Islet of Langerhans (tissue), 1 donor: ENCODE measurements around the gene IL3.

Source experiments
- FAIRE-seq: peaks from one replicate; lab custom pipeline; 2011; peaks lifted over from hg19 to GRCh38; lab: Jason Lieb, UNC

IL3 gene

GRCh38 chr5:132060501-132061161 is at the start of gene IL3:
TSS of gene IL3 (plus strand) at chr5:132060655. CDS start at chr5:132060707, 52 bp downstream.
- FAIRE-seq = no peak

- no peak for FAIRE-seq
These were observed 49.4 kb upstream of the IL3 start for GRCh38 chr5:132010989-132011621.

- FAIRE-seq = no peak
These were observed 48.7 kb upstream of the IL3 start, which contains the start of gene ACSL6 for GRCh38 chr5:132011622-132012343. TSS of gene ACSL6 (minus strand) at chr5:132011658. CDS start at chr5:132011553, 105 bp downstream.

GRCh38 chr5:132012371-132013005 is 48.0 kb upstream of the IL3 start:
- no peak for FAIRE-seq

GRCh38 chr5:132013006-132013689 is 47.3 kb upstream of the IL3 start:
- FAIRE-seq = no peak

GRCh38 chr5:132013711-132014110 is 46.7 kb upstream of the IL3 start:
- no peak for FAIRE-seq

GRCh38 chr5:132016721-132017250 is 43.7 kb upstream of the IL3 start:
- FAIRE-seq = no peak

GRCh38 chr5:132017316-132017715 is 43.1 kb upstream of the IL3 start:
- no peak for FAIRE-seq

- FAIRE-seq = no peak
These were observed 42.5 kb upstream of the IL3 start for GRCh38 chr5:132017738-132018625.

GRCh38 chr5:132019337-132019736 is 41.1 kb upstream of the IL3 start:
- no peak for FAIRE-seq

- no peak for FAIRE-seq
These were observed 40.4 kb upstream of the IL3 start for GRCh38 chr5:132019857-132020555.

- no peak for FAIRE-seq
These were observed 39.7 kb upstream of the IL3 start for GRCh38 chr5:132020568-132021339.

GRCh38 chr5:132021654-132022053 is 38.8 kb upstream of the IL3 start:
- no peak for FAIRE-seq

- FAIRE-seq = no peak
These were observed 37.7 kb upstream of the IL3 start for GRCh38 chr5:132022737-132023136.

- no peak for FAIRE-seq
These were observed 37.0 kb upstream of the IL3 start for GRCh38 chr5:132023258-132024116.

- FAIRE-seq = no peak
These were observed 36.4 kb upstream of the IL3 start for GRCh38 chr5:132024117-132024435.

- FAIRE-seq = no peak
These were observed 35.6 kb upstream of the IL3 start for GRCh38 chr5:132024789-132025402.

GRCh38 chr5:132025403-132025971 is 35.0 kb upstream of the IL3 start:
- FAIRE-seq = no peak
